Measurements from ENCODE around the gene CMTM7.
A peak's percentile ranks its signal among the peaks of the same experiment; 100 is the strongest.

Gene CMTM7

GRCh38 chr3:32483772-32484171 is 92.1 kb downstream of the CMTM7 start:
- TF ChIP-seq POLR2AphosphoS5 (IDR thresholded peaks at IDR 0.05; ENCODE audit: low read depth) (no peak), GABPA (IDR thresholded peaks at IDR 0.05; ENCODE audit: low read depth) (no peak), REST (IDR thresholded peaks at IDR 0.05; ENCODE audit: insufficient replicate concordance, low read depth) (no peak), SPI1 (IDR thresholded peaks at IDR 0.05; ENCODE audit: borderline replicate concordance, low read depth) (no peak)
- TF ChIP-seq, protein P1, sequence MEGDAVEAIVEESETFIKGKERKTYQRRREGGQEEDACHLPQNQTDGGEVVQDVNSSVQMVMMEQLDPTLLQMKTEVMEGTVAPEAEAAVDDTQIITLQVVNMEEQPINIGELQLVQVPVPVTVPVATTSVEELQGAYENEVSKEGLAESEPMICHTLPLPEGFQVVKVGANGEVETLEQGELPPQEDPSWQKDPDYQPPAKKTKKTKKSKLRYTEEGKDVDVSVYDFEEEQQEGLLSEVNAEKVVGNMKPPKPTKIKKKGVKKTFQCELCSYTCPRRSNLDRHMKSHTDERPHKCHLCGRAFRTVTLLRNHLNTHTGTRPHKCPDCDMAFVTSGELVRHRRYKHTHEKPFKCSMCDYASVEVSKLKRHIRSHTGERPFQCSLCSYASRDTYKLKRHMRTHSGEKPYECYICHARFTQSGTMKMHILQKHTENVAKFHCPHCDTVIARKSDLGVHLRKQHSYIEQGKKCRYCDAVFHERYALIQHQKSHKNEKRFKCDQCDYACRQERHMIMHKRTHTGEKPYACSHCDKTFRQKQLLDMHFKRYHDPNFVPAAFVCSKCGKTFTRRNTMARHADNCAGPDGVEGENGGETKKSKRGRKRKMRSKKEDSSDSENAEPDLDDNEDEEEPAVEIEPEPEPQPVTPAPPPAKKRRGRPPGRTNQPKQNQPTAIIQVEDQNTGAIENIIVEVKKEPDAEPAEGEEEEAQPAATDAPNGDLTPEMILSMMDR (IDR thresholded peaks at IDR 0.05; ENCODE audit: insufficient read depth, low read length): no peak
- DNase-seq (ENCODE audit: low read depth in 1 of 2, low spot score in 1 of 2): no peak
- Histone ChIP-seq H3K4me3 (replicated peaks; ENCODE audit: insufficient read depth, low read length) (no peak overlapping the region), H3K27ac (replicated peaks) (peak overlapping the region; percentile 67), H3K27me3 (ENCODE audit: insufficient read depth, poor library complexity, severe bottlenecking) (no peaks in the 10 kb centered on the region)

DNA sequence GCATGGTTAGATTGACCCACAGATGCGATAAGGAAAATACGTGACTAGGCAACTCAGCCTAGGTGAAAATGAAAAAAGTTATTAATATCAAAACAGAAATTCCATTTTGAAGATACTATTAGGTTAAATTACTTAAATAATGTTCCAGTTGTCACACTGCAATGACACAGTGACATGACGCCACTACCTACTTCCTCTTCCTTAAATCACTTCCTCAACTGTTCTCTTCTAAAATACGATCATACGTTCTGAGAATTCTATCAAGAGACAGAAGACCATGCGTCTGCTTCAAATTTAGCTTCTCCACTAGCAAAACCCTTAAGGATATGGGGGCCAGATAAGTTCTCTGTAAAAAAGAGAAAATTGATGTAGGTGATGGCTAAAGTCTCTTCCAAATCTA is 92.8 kb downstream of the CMTM7 start:
- H3K27ac ChIP-seq (replicated peaks): peak overlapping the region; percentile 67
- H3K27me3 ChIP-seq (ENCODE audit: insufficient read depth, poor library complexity, severe bottlenecking): no peaks in the 10 kb centered on the region
- peak; percentile 58 to 68 for DNase-seq (ENCODE audit: low read depth in 1 of 2, low spot score in 1 of 2)
- H3K4me3 ChIP-seq (replicated peaks; ENCODE audit: insufficient read depth, low read length): no peak overlapping the region
- TF ChIP-seq GABPA (IDR thresholded peaks at IDR 0.05; ENCODE audit: low read depth) (peak; percentile 49), REST (IDR thresholded peaks at IDR 0.05; ENCODE audit: insufficient replicate concordance, low read depth) (no peak), POLR2AphosphoS5 (IDR thresholded peaks at IDR 0.05; ENCODE audit: low read depth) (no peak), SPI1 (IDR thresholded peaks at IDR 0.05; ENCODE audit: borderline replicate concordance, low read depth) (peak; percentile 98)
- TF ChIP-seq, protein P1 (IDR thresholded peaks at IDR 0.05; ENCODE audit: insufficient read depth, low read length): no peak

DNA sequence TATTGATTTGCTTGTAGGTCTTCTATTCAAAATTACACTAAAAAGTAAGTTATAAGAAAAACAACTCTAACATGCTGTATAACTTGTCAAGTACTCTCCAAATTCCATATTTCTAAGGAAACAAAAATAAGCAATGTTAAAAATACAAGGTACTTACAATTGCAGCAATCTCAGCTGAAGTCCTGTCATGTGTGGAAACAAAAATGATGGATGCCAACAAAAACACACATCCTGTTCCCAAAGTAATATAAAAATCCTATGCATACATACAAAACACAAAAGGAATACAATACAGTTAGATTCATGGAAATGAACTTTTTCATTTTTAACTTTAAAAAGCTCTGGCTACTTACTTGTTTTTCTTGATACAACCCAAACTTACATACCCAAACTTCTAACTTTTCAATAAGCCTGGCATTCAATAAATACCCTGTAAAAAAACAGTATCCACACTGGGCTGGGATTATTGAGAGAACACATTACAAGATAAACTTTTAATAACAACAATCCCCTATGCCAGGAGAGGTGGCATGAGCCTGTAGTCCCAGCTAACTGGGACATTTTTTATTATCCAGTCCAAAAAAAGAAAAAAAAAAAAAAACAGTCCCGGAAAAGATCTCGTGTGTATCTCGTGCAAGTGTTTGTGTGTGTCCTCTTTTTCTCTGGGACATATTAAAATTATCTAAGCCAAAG is 96.3 kb downstream of the CMTM7 start:
- TF ChIP-seq, protein P1 (IDR thresholded peaks at IDR 0.05; ENCODE audit: insufficient read depth, low read length): no peak
- TF ChIP-seq POLR2AphosphoS5 (IDR thresholded peaks at IDR 0.05; ENCODE audit: low read depth) (no peak), GABPA (IDR thresholded peaks at IDR 0.05; ENCODE audit: low read depth) (no peak), REST (IDR thresholded peaks at IDR 0.05; ENCODE audit: insufficient replicate concordance, low read depth) (no peak), SPI1 (IDR thresholded peaks at IDR 0.05; ENCODE audit: borderline replicate concordance, low read depth) (no peak)
- Histone ChIP-seq H3K4me3 (replicated peaks; ENCODE audit: insufficient read depth, low read length) (no peak overlapping the region), H3K27ac (replicated peaks) (no peak overlapping the region), H3K27me3 (ENCODE audit: insufficient read depth, poor library complexity, severe bottlenecking) (no peaks in the 10 kb centered on the region)
- no peak for DNase-seq (ENCODE audit: low read depth in 1 of 2, low spot score in 1 of 2)
